ENCODE data around the gene HMCN2. TPM values are rescaled to one million over a fixed set of nuclear protein-coding genes. Genes with fewer than 3 reads are reported as not detected.

HMCN2 gene
- total and polyA plus RNA-seq, 2 donors (not counting 3 experiments of a cell fraction or from before 2014, with no cell fraction given): 0.04 to 0.24 TPM

DNA sequence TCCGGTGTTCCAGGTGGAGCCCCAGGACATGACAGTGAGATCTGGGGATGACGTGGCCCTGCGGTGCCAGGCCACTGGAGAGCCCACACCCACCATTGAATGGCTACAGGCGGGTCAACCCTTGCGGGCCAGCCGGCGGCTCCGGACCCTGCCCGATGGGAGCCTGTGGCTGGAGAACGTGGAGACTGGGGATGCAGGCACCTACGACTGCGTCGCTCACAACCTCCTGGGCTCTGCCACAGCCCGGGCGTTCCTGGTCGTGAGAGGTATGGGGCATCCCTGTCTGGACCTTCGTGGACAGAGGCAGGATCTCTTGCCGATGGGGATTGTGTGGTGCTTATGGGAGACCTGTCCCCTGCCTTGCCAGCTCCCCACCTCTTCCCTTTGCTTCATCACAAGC is 153.2 kb downstream of the HMCN2 start:
- H3K4me2 ChIP-seq (ENCODE audit: insufficient read depth, low read length): no peak overlapping the region
- dilution Hi-C loops (cut with MboI; ENCODE audit: extremely low pct_ligation_motif_present, low sequenced_read_pairs): no loop called here
- H4K20me1 ChIP-seq (replicated peaks; ENCODE audit: control insufficient read depth, extremely low read depth, insufficient read depth, low read length): no peaks in the 10 kb centered on the region
- BruUV-seq (replicated peaks): no TSS peak
- intact Hi-C loops (cut with micrococcal nuclease): no loop called here
- DNase-seq (ENCODE audit: low read depth, low spot score): no peak
- H3K4me3 ChIP-seq (replicated peaks in 1 of 3; ENCODE audit: insufficient read depth in 1 of 3, low read depth in 1 of 3, low read length in 3 of 3): no peak overlapping the region
- H3K4me1 ChIP-seq (ENCODE audit: control insufficient read depth, extremely low read depth, insufficient read depth, low read length): no peaks in the 10 kb centered on the region
- H3K9me1 ChIP-seq (replicated peaks; ENCODE audit: control insufficient read depth, extremely low read depth, insufficient read depth, low read length): no peaks in the 10 kb centered on the region
- ChIA-PET POLR2A (no interaction called here), CTCF (no interaction called here)
- H3K36me3 ChIP-seq (ENCODE audit: control insufficient read depth in 2 of 2, extremely low read depth in 1 of 2, insufficient read depth in 2 of 2, low read length in 2 of 2): no peaks in the 10 kb centered on the region
- H3K9ac ChIP-seq (replicated peaks; ENCODE audit: extremely low read depth, insufficient read depth, low read length): no peak overlapping the region
- no peak overlapping the region for H3K27ac ChIP-seq (ENCODE audit: insufficient read depth, low read depth, low read length)
- no peak for FAIRE-seq
- TF ChIP-seq MYC (IDR thresholded peaks at IDR 0.05; ENCODE audit: low read depth, low read length) (no peak), JUN (IDR thresholded peaks at IDR 0.05; ENCODE audit: borderline replicate concordance, insufficient read depth, insufficient read length, low read depth) (no peak), EZH2 (IDR thresholded peaks at IDR 0.05; ENCODE audit: borderline replicate concordance, low read depth, low read length, severe bottlenecking) (no peak), FOS (IDR thresholded peaks at IDR 0.05; ENCODE audit: borderline replicate concordance, insufficient read depth, low read length) (no peak), POLR2AphosphoS5 (IDR thresholded peaks at IDR 0.05; ENCODE audit: insufficient read depth, low read depth, low read length) (no peak), POLR2A (IDR thresholded peaks at IDR 0.05; ENCODE audit: low read depth, low read length) (no peak), GATA2 (IDR thresholded peaks at IDR 0.05; ENCODE audit: insufficient read depth, insufficient read length, low read depth, low read length) (no peak)
- TF ChIP-seq, protein P1, sequence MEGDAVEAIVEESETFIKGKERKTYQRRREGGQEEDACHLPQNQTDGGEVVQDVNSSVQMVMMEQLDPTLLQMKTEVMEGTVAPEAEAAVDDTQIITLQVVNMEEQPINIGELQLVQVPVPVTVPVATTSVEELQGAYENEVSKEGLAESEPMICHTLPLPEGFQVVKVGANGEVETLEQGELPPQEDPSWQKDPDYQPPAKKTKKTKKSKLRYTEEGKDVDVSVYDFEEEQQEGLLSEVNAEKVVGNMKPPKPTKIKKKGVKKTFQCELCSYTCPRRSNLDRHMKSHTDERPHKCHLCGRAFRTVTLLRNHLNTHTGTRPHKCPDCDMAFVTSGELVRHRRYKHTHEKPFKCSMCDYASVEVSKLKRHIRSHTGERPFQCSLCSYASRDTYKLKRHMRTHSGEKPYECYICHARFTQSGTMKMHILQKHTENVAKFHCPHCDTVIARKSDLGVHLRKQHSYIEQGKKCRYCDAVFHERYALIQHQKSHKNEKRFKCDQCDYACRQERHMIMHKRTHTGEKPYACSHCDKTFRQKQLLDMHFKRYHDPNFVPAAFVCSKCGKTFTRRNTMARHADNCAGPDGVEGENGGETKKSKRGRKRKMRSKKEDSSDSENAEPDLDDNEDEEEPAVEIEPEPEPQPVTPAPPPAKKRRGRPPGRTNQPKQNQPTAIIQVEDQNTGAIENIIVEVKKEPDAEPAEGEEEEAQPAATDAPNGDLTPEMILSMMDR (IDR thresholded peaks at IDR 0.05; ENCODE audit: extremely low read depth in 1 of 2, insufficient read depth in 1 of 2, low read depth in 1 of 2, low read length in 2 of 2): no peak
- TF ChIP-seq, protein P2, sequence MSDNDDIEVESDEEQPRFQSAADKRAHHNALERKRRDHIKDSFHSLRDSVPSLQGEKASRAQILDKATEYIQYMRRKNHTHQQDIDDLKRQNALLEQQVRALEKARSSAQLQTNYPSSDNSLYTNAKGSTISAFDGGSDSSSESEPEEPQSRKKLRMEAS (IDR thresholded peaks at IDR 0.05; ENCODE audit: insufficient read depth, insufficient read length): no peak
- H3K27me3 ChIP-seq (ENCODE audit: control insufficient read depth in 2 of 2, insufficient read depth in 2 of 2, low read length in 2 of 2): peaks cover 0 to 2% of the 10 kb centered on the region in 2 experiments
- no peak overlapping the region for H2AFZ ChIP-seq (ENCODE audit: low read depth, low read length)
- no peaks in the 10 kb centered on the region for H3K9me3 ChIP-seq (replicated peaks; ENCODE audit: control insufficient read depth, insufficient read depth, low read length)
- H3K79me2 ChIP-seq (ENCODE audit: control insufficient read depth, insufficient read depth, low read length): no peaks in the 10 kb centered on the region
